SU-DHL-6 (cell line): ENCODE data around the gene SLC24A3.
A peak's percentile ranks its signal among the peaks of the same experiment; 100 is the strongest.

Experiments used
- H2AFZ ChIP-seq: fragments of 200-600 bp; sonication (generic); 2 replicates; pipeline ENCODE4 v1.6.1; 2014; ENCODE audit warnings: low read depth, mild to moderate bottlenecking, moderate library complexity, mixed read lengths, antibody characterized with exemption, low read length; ENCODE audit not compliant: severe bottlenecking
- H3F3A ChIP-seq: fragments of 200-600 bp; shearing (Covaris generic); 2 replicates; pipeline ENCODE4 v1.6.0; 2016; ENCODE audit warnings: antibody characterized with exemption, mild to moderate bottlenecking; ENCODE audit not compliant: insufficient read depth
- H3K27ac ChIP-seq: fragments of 200-600 bp; sonication (generic); 2 replicates; pipeline ENCODE4 v1.5.1; 2016; ENCODE audit warnings: low read depth, mild to moderate bottlenecking, low read length, moderate library complexity, mixed read lengths
- H3K27me3 ChIP-seq: fragments of 200-600 bp; sonication (generic), shearing (Covaris generic); 2 replicates; pipeline ENCODE4 v1.6.0; 2014; ENCODE audit warnings: mild to moderate bottlenecking, low read length
- H3K36me3 ChIP-seq: fragments of 200-600 bp; sonication (generic); 2 replicates; pipeline ENCODE4 v1.6.1; 2014; ENCODE audit warnings: mild to moderate bottlenecking, low read length, mixed read lengths
- H3K4me2 ChIP-seq: fragments of 300-600, 200-600 bp; shearing (Covaris generic), sonication (generic); 2 replicates; pipeline ENCODE4 v1.6.0; 2014; ENCODE audit warnings: low read length, low read depth, mild to moderate bottlenecking; ENCODE audit not compliant: poor library complexity, severe bottlenecking
- H3K4me3 ChIP-seq: fragments of 200-600 bp; sonication (generic); 2 replicates; pipeline ENCODE4 v1.5.1; 2014; ENCODE audit warnings: antibody characterized with exemption, low read length, mild to moderate bottlenecking, mixed read lengths; ENCODE audit not compliant: insufficient read depth, poor library complexity, severe bottlenecking
- H3K79me2 ChIP-seq: fragments of 200-600 bp; sonication (generic); 2 replicates; pipeline ENCODE4 v1.6.1; 2014; ENCODE audit warnings: mild to moderate bottlenecking, low read length, moderate library complexity; ENCODE audit not compliant: insufficient read depth
- H3K9ac ChIP-seq: fragments of 200-600 bp; sonication (generic); 2 replicates; pipeline ENCODE4 v1.7.0; 2014; ENCODE audit warnings: mild to moderate bottlenecking, low read length
- H3K9me2 ChIP-seq: fragments of 200-600 bp; sonication (generic); replicated peaks from 2 replicates; pipeline ENCODE4 v1.6.1; 2014; ENCODE audit warnings: low read length; ENCODE audit not compliant: insufficient read depth
- H3K9me3 ChIP-seq: fragments of 200-600 bp; sonication (generic); 2 replicates; pipeline ENCODE4 v1.6.1; 2014; ENCODE audit warnings: low read length, mixed read lengths; ENCODE audit not compliant: insufficient read depth
- H4K20me1 ChIP-seq: fragments of 200-600 bp; sonication (generic); 2 replicates; pipeline ENCODE4 v1.6.1; 2014; ENCODE audit warnings: low read depth, mild to moderate bottlenecking, antibody characterized with exemption, low read length, moderate library complexity, mixed read lengths
- CTCF ChIP-seq: fragments of 200-600 bp; sonication (generic); IDR thresholded peaks from one replicate; pipeline ENCODE4 v1.5.1; 2017; ENCODE audit warnings: antibody characterized with exemption, mild to moderate bottlenecking, low read length, moderate library complexity; ENCODE audit not compliant: insufficient read depth, poor library complexity, severe bottlenecking
- EZH2phosphoT487 ChIP-seq: fragments of 200-600 bp; sonication (generic), shearing (Covaris generic); conservative IDR thresholded peaks from 2 replicates; pipeline ENCODE4 v1.6.1; 2018; ENCODE audit warnings: mild to moderate bottlenecking, antibody characterized with exemption, low read length, moderate library complexity, mixed read lengths

SLC24A3 gene

GRCh38 chr20:19658137-19658536 lies 445.7 kb downstream of the SLC24A3 start:
- H3K9me2 ChIP-seq = no peaks in the 10 kb centered on the region
- H3F3A ChIP-seq = no peaks in the 10 kb centered on the region
- no peaks in the 10 kb centered on the region for H3K79me2 ChIP-seq
- H3K4me2 ChIP-seq = no peak overlapping the region
- H2AFZ ChIP-seq = peak overlapping the region; percentile 23
- H3K4me3 ChIP-seq = no peak overlapping the region
- TF ChIP-seq EZH2phosphoT487 = no peak
- TF ChIP-seq CTCF = no peak
- no peaks in the 10 kb centered on the region for H3K36me3 ChIP-seq
- H3K9me3 ChIP-seq = no peaks in the 10 kb centered on the region
- H4K20me1 ChIP-seq = no peaks in the 10 kb centered on the region
- no peak overlapping the region for H3K9ac ChIP-seq
- no peaks in the 10 kb centered on the region for H3K27me3 ChIP-seq
- H3K27ac ChIP-seq = no peak overlapping the region

GRCh38 chr20:19659448-19659847 lies 447.0 kb downstream of the SLC24A3 start:
- Histone ChIP-seq H3K9ac (no peak overlapping the region), H3K36me3 (no peaks in the 10 kb centered on the region), H3K4me2 (no peak overlapping the region), H3K4me3 (no peak overlapping the region), H3K9me3 (no peaks in the 10 kb centered on the region), H3K9me2 (no peaks in the 10 kb centered on the region), H3F3A (no peaks in the 10 kb centered on the region), H3K27ac (no peak overlapping the region), H3K79me2 (no peaks in the 10 kb centered on the region), H2AFZ (no peak overlapping the region), H4K20me1 (no peaks in the 10 kb centered on the region), H3K27me3 (no peaks in the 10 kb centered on the region)
- TF ChIP-seq CTCF (no peak), EZH2phosphoT487 (no peak)

GRCh38 chr20:19660808-19661378 lies 448.5 kb downstream of the SLC24A3 start:
- no peaks in the 10 kb centered on the region for H3K36me3 ChIP-seq
- no peaks in the 10 kb centered on the region for H3K79me2 ChIP-seq
- H3K27ac ChIP-seq = no peak overlapping the region
- TF ChIP-seq EZH2phosphoT487 (no peak), CTCF (no peak)
- H3K9me3 ChIP-seq = no peaks in the 10 kb centered on the region
- H3K4me2 ChIP-seq = no peak overlapping the region
- H3K9ac ChIP-seq = no peak overlapping the region
- H3K27me3 ChIP-seq = no peaks in the 10 kb centered on the region
- H3F3A ChIP-seq = no peaks in the 10 kb centered on the region
- no peaks in the 10 kb centered on the region for H3K9me2 ChIP-seq
- H2AFZ ChIP-seq = no peak overlapping the region
- no peak overlapping the region for H3K4me3 ChIP-seq
- H4K20me1 ChIP-seq = no peaks in the 10 kb centered on the region
